HuH-7.5 (cell line): ENCODE measurements around the gene MAN1A1.
"Not testable (repeated sequence)": the region's sequence is repeated elsewhere in the genome, so short reads cannot be mapped to it uniquely, and the experiment has no call there.

Source experiments
- DNase-seq: peaks from one replicate; pipeline ENCODE4 v3.0.0; 2011; ENCODE audit warnings: low spot score

Gene MAN1A1

DNA sequence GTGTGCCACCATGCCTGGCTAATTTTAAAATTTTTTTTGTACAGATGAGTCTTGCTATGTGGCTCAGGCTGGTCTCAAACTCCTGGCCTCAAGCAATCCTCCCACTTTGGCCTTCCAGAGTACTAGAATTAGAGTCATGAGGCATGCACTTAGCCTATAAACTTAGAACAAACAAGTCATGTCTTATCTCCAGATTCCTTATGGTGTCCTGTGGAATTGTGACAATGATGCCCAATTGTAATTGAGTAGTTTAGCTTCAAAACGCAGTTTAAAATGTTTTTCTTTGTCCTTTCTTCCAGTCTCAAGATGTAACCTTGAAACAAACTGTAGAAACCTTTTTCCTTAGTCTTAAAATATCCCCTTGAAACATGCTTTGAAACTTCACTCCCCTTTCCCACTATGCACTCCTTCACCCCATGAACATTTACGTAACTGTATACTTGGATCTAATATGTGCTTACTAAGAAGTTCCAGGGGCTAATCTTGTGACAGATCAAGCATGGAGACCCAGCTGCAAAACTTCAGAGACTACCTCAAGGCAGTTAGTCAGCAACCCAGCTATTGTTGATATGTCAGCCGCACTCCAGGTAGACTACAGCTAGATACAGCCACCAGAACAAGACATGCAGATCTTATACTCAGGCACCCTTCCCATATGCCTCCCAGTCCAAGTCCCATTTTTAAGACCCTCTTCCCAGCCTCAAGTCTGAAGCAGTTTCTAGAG lies 46.2 kb downstream of the MAN1A1 start:
- no peak for DNase-seq

DNA sequence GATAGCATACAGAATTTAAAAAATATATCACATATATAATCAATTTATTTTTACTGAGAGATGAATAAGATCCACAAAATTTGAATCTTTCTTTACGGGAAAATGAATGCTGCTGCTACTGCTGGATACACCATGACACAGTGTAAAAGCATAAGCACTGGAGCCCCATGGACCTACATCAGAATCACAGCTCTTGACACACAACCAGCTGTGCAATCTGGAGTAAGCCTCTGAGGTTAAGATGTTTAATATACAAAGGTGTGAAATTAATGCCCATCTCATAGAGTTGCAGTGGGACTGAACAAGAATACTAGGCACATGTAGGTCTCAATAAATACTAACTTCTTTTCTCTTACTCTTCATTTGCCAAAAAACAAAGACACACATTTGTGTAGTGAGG lies 48.1 kb downstream of the MAN1A1 start:
- DNase-seq = no peak

DNA sequence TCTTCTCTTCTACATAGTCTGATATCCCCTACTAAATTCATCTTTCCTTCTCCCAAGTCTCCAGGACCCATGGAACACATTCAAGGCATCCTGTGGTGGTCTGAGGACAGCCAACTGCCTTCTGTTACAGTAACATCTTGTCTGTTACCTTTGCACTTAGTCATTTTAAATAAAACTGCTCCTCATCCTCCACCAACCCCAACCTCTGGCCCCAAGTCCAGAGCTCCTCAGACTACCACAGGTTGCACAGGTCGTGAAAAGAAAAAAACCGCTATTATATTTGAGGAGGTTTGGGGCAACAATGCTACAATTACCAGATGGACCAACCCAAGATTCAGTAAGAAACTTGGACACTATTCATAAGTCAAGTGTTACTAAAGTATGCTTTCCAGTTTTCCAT lies 49.9 kb downstream of the MAN1A1 start:
- no peak for DNase-seq

GRCh38 chr6:119297049-119297448 lies 52.5 kb downstream of the MAN1A1 start:
- no peak for DNase-seq

DNA sequence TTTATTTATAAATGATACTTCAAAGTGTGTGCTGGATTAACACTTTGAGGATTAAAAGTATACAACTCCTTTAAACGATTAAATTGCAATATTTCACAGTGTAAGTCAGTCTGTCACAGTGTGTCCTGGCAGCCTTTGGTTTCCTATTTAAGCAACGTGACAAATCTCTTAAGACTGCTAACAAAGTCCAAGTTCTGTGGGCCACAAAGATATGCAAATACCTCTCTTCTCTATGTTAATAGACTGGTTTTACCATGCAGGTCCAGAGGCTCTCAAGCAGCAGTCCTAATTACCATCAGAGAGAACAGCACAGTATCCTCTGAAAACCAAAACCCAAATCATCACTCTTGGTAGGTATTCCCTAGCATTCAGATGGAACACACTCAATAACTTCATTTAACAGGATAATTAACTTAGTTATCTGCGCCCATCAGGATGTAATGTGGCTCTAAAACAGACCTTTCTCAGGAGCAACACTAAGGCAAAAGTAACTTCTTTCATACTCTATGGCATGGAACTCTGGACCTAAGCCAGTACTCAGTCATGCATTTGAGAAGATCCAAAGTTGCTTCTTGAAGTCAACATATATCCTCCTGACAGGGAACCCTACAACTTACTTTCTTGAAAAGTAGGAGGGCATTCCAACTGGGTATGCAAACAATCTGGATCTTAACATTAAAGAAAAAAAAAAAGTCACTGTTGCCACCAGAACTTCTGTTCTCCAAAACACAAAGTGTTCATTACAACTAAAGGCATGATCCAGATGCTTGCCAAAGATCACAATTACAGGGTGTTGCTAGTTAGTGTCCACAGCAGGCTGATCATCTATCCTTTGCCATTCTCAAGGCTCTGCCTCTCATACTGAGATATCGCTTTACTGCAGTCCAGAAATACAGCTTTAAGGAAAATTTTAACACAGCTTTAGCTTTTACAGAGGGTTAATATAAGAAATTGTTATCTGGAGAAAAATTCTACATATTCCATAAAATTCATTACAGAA lies 53.2 kb downstream of the MAN1A1 start:
- DNase-seq = no peak

DNA sequence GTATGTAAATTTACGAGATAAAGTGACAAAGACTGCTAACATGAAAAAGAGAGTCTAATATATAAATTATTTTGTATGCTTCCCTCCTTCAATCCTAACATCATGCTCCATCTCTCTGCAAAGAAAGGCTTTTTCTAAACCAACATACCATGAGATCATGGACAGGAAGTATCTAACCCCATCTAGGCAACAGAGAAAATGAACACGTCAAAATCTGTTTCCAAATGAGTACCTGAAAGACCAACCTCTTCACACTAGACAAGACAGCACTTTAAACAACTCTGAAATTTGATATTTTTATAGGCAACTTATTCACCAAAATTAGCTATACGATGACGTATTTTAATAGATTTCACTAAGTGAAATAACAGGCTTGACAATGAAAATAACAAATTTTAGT lies 54.6 kb downstream of the MAN1A1 start:
- DNase-seq = no peak

- not testable (repeated sequence) for DNase-seq
These were observed 58.5 kb downstream of the MAN1A1 start for GRCh38 chr6:119291060-119291459.

GRCh38 chr6:119290306-119290705 lies 59.3 kb downstream of the MAN1A1 start:
- no peak for DNase-seq

DNA sequence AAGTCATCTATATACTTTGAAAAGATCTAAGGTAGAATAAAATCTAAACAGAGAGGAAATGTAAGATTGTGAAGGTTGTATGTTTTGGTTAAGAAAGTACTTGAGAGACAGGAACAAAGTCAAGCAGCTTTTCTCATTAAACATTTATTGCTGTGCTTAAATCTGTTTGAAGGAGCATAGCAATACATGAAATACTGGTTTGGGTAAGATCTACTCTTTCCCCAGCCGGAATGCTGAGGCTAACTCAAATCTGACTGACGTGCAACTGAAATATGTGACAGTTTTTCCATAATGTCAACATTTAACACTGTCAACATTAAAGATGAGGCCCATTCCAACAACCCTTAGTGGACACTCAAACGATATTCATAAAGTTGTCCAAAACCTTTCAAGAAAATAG lies 59.9 kb downstream of the MAN1A1 start:
- DNase-seq = no peak

GRCh38 chr6:119285908-119286625 lies 63.5 kb downstream of the MAN1A1 start:
- no peak for DNase-seq

GRCh38 chr6:119284861-119285521 lies 64.6 kb downstream of the MAN1A1 start:
- no peak for DNase-seq

GRCh38 chr6:119283979-119284545 lies 65.5 kb downstream of the MAN1A1 start:
- no peak for DNase-seq

- DNase-seq = no peak
These were observed 66.3 kb downstream of the MAN1A1 start for GRCh38 chr6:119283214-119283613.

DNA sequence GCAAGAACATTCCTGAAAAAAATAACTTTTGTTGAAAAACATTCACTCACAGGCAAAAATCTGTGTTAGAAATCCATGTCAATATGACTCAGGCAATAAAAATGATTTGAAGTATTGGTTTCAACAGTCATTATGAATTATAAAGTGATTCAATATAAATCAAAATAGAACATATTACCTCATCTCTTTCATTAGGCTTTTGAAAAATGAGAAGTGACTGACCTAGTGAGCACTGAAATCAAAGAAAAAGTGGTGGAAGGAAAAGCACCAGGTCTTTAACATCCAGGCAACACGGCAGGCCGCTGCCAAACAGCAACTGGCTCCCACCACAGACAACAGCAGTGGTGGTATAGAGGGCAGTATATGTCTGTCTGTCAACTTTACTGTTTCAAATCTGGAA lies 68.9 kb downstream of the MAN1A1 start:
- no peak for DNase-seq

DNA sequence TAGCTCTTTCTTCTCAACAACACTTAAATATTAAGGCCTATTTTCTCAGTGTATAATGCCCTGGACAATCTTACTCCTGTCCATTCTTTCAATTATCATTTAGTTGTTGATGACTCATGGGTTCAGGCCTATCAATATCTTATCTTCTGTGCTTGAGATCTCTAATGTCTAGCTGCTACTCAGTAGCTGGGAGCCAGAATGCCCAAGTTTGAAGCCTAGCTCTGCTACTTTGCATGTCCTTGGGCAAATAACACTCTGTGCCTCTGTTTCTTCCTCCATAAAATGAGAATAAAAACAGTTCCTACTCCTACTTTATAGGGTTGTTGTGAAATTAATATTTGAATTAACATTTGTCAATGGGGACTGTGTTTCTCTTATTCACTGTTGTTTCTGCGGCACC lies 69.5 kb downstream of the MAN1A1 start:
- no peak for DNase-seq

- DNase-seq = no peak
These were observed 70.9 kb downstream of the MAN1A1 start for GRCh38 chr6:119278625-119279024.

GRCh38 chr6:119277052-119277451 lies 72.5 kb downstream of the MAN1A1 start:
- no peak for DNase-seq

DNA sequence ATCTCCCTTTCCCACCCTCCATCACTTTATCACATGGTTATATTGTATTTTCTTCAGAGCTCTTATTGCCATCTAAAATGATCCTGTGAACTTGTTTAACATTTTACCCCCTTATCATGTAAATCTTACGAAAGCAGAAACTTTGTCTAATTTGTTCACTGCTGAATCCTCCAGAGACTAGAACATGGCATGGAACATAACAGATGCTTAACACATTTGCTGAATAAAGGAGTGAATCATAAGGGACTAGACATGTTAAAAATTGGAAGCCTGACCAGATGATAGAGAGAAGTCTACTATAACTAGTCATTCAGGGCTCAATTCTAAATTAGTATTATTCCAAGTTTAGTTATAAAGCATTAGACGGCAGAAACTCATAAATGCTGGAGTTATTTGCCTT lies 73.3 kb downstream of the MAN1A1 start:
- no peak for DNase-seq

- no peak for DNase-seq
These were observed 75.4 kb downstream of the MAN1A1 start for GRCh38 chr6:119274197-119274595.

- no peak for DNase-seq
These were observed 76.0 kb downstream of the MAN1A1 start for GRCh38 chr6:119273272-119274196.

GRCh38 chr6:119270545-119270944 lies 79.0 kb downstream of the MAN1A1 start:
- DNase-seq = no peak
